ENCODE data around the gene EXTL2. TPM values are rescaled to one million over a fixed set of nuclear protein-coding genes. Genes with fewer than 3 reads are reported as not detected.

Gene EXTL2
- total and polyA plus RNA-seq, 2 experiments from 2014 or later = 45.3 to 45.4 TPM

DNA sequence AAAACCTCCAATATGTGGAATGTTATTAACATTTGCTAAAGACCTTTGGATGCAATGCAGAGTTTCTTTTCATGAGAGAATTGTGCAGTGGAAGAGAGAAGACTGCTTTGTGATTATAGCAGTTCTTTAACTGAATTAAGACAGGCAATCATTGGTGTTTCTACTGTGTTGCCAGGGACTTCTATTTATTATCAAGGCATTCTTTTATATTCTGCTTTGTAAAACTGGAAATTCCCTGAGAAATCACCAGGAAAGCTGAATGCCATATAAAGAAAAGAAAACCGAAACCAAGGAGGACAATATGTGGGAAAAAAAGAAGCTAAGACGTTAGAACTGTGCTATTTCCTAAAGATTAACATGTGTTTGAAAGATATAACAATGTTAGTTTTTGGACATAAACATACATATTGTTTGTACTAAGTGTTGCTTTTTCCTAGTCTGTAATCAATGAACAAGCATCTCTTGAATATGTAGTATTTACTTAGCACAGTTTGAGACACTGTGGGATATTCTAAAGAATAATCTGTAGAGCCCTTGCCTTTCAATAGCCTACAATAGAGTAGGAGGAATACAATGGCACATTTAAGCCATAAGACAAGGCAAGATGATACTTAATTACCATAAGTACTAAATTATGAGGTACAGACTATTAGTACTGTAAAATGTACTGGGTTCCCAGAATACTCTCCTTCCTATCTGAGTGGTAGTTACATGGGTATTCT lies 47.1 kb downstream of the EXTL2 start:
- no peaks in the 10 kb centered on the region for H3K36me3 Mint-ChIP-seq (ENCODE audit: low read depth)
- no peak overlapping the region for H2AFZ ChIP-seq

More for the DNA sequence above, 47.1 kb downstream of the EXTL2 start:
- Histone ChIP-seq H3K27me3 (ENCODE audit: insufficient read depth) (peaks cover 57% of the 10 kb centered on the region), H3K79me2 (replicated peaks; ENCODE audit: insufficient read depth) (no peaks in the 10 kb centered on the region), H3K9me2 (ENCODE audit: insufficient read depth) (no peaks in the 10 kb centered on the region), H4K20me1 (replicated peaks; ENCODE audit: insufficient read depth) (no peaks in the 10 kb centered on the region), H3K36me3 (ENCODE audit: insufficient read depth) (no peaks in the 10 kb centered on the region), H3F3A (replicated peaks; ENCODE audit: low read depth) (no peaks in the 10 kb centered on the region), H3K4me2 (no peak overlapping the region), H3K4me3 (no peak overlapping the region), H3K27ac (ENCODE audit: low read depth) (no peak overlapping the region), H3K4me1 (ENCODE audit: insufficient read depth) (no peaks in the 10 kb centered on the region)
- no peak overlapping the region for H3K4me3 Mint-ChIP-seq
- peaks cover 7% of the 10 kb centered on the region for H3K9me3 Mint-ChIP-seq
- DNase-seq (ENCODE audit: low spot score) (no peak), ATAC-seq (no peak)
- no peaks in the 10 kb centered on the region for H3K4me1 Mint-ChIP-seq
- H3K27ac Mint-ChIP-seq = no peak overlapping the region
- H3K27me3 Mint-ChIP-seq (ENCODE audit: insufficient read depth, low read depth, poor library complexity) = peaks cover 45% of the 10 kb centered on the region
- TF ChIP-seq EZH2phosphoT487 (IDR thresholded peaks at IDR 0.05; ENCODE audit: unreplicated experiment) (no peak), CREB1 (CRISPR knock-in tag; IDR thresholded peaks at IDR 0.05; ENCODE audit: low read depth) (no peak), NANOG (IDR thresholded peaks at IDR 0.05; ENCODE audit: borderline replicate concordance) (no peak), POLR2AphosphoS5 (IDR thresholded peaks at IDR 0.05; ENCODE audit: low read depth) (no peak), EZH2 (IDR thresholded peaks at IDR 0.05; ENCODE audit: low read depth, unreplicated experiment) (no peak), ZNF114 (CRISPR knock-in tag; IDR thresholded peaks at IDR 0.05) (no peak), ZNF331 (CRISPR knock-in tag; IDR thresholded peaks at IDR 0.05; ENCODE audit: low read depth) (no peak), JUNB (IDR thresholded peaks at IDR 0.05; ENCODE audit: unreplicated experiment) (no peak), STAT1 (IDR thresholded peaks at IDR 0.05; ENCODE audit: unreplicated experiment) (no peak)
- TF ChIP-seq, protein P1, sequence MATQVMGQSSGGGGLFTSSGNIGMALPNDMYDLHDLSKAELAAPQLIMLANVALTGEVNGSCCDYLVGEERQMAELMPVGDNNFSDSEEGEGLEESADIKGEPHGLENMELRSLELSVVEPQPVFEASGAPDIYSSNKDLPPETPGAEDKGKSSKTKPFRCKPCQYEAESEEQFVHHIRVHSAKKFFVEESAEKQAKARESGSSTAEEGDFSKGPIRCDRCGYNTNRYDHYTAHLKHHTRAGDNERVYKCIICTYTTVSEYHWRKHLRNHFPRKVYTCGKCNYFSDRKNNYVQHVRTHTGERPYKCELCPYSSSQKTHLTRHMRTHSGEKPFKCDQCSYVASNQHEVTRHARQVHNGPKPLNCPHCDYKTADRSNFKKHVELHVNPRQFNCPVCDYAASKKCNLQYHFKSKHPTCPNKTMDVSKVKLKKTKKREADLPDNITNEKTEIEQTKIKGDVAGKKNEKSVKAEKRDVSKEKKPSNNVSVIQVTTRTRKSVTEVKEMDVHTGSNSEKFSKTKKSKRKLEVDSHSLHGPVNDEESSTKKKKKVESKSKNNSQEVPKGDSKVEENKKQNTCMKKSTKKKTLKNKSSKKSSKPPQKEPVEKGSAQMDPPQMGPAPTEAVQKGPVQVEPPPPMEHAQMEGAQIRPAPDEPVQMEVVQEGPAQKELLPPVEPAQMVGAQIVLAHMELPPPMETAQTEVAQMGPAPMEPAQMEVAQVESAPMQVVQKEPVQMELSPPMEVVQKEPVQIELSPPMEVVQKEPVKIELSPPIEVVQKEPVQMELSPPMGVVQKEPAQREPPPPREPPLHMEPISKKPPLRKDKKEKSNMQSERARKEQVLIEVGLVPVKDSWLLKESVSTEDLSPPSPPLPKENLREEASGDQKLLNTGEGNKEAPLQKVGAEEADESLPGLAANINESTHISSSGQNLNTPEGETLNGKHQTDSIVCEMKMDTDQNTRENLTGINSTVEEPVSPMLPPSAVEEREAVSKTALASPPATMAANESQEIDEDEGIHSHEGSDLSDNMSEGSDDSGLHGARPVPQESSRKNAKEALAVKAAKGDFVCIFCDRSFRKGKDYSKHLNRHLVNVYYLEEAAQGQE (IDR thresholded peaks at IDR 0.05; ENCODE audit: unreplicated experiment) = no peak
- TF ChIP-seq, protein P2, sequence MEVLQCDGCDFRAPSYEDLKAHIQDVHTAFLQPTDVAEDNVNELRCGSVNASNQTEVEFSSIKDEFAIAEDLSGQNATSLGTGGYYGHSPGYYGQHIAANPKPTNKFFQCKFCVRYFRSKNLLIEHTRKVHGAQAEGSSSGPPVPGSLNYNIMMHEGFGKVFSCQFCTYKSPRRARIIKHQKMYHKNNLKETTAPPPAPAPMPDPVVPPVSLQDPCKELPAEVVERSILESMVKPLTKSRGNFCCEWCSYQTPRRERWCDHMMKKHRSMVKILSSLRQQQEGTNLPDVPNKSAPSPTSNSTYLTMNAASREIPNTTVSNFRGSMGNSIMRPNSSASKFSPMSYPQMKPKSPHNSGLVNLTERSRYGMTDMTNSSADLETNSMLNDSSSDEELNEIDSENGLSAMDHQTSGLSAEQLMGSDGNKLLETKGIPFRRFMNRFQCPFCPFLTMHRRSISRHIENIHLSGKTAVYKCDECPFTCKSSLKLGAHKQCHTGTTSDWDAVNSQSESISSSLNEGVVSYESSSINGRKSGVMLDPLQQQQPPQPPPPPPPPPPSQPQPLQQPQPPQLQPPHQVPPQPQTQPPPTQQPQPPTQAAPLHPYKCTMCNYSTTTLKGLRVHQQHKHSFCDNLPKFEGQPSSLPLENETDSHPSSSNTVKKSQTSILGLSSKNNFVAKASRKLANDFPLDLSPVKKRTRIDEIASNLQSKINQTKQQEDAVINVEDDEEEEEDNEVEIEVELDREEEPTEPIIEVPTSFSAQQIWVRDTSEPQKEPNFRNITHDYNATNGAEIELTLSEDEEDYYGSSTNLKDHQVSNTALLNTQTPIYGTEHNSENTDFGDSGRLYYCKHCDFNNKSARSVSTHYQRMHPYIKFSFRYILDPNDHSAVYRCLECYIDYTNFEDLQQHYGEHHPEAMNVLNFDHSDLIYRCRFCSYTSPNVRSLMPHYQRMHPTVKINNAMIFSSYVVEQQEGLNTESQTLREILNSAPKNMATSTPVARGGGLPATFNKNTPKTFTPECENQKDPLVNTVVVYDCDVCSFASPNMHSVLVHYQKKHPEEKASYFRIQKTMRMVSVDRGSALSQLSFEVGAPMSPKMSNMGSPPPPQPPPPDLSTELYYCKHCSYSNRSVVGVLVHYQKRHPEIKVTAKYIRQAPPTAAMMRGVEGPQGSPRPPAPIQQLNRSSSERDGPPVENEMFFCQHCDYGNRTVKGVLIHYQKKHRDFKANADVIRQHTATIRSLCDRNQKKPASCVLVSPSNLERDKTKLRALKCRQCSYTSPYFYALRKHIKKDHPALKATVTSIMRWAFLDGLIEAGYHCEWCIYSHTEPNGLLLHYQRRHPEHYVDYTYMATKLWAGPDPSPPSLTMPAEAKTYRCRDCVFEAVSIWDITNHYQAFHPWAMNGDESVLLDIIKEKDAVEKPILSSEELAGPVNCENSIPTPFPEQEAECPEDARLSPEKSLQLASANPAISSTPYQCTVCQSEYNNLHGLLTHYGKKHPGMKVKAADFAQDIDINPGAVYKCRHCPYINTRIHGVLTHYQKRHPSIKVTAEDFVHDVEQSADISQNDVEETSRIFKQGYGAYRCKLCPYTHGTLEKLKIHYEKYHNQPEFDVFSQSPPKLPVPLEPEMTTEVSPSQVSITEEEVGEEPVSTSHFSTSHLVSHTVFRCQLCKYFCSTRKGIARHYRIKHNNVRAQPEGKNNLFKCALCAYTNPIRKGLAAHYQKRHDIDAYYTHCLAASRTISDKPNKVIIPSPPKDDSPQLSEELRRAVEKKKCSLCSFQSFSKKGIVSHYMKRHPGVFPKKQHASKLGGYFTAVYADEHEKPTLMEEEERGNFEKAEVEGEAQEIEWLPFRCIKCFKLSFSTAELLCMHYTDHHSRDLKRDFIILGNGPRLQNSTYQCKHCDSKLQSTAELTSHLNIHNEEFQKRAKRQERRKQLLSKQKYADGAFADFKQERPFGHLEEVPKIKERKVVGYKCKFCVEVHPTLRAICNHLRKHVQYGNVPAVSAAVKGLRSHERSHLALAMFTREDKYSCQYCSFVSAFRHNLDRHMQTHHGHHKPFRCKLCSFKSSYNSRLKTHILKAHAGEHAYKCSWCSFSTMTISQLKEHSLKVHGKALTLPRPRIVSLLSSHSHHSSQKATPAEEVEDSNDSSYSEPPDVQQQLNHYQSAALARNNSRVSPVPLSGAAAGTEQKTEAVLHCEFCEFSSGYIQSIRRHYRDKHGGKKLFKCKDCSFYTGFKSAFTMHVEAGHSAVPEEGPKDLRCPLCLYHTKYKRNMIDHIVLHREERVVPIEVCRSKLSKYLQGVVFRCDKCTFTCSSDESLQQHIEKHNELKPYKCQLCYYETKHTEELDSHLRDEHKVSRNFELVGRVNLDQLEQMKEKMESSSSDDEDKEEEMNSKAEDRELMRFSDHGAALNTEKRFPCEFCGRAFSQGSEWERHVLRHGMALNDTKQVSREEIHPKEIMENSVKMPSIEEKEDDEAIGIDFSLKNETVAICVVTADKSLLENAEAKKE (CRISPR knock-in tag; IDR thresholded peaks at IDR 0.05) = no peak
- TF ChIP-seq, protein P3, sequence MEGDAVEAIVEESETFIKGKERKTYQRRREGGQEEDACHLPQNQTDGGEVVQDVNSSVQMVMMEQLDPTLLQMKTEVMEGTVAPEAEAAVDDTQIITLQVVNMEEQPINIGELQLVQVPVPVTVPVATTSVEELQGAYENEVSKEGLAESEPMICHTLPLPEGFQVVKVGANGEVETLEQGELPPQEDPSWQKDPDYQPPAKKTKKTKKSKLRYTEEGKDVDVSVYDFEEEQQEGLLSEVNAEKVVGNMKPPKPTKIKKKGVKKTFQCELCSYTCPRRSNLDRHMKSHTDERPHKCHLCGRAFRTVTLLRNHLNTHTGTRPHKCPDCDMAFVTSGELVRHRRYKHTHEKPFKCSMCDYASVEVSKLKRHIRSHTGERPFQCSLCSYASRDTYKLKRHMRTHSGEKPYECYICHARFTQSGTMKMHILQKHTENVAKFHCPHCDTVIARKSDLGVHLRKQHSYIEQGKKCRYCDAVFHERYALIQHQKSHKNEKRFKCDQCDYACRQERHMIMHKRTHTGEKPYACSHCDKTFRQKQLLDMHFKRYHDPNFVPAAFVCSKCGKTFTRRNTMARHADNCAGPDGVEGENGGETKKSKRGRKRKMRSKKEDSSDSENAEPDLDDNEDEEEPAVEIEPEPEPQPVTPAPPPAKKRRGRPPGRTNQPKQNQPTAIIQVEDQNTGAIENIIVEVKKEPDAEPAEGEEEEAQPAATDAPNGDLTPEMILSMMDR (conservative IDR thresholded peaks at IDR 0.05; ENCODE audit: low read depth in 2 of 2) = no peak
- TF ChIP-seq, protein P4, sequence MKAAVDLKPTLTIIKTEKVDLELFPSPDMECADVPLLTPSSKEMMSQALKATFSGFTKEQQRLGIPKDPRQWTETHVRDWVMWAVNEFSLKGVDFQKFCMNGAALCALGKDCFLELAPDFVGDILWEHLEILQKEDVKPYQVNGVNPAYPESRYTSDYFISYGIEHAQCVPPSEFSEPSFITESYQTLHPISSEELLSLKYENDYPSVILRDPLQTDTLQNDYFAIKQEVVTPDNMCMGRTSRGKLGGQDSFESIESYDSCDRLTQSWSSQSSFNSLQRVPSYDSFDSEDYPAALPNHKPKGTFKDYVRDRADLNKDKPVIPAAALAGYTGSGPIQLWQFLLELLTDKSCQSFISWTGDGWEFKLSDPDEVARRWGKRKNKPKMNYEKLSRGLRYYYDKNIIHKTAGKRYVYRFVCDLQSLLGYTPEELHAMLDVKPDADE (IDR thresholded peaks at IDR 0.05) = no peak
